ENCODE results near the gene GDPD2.

DNA sequence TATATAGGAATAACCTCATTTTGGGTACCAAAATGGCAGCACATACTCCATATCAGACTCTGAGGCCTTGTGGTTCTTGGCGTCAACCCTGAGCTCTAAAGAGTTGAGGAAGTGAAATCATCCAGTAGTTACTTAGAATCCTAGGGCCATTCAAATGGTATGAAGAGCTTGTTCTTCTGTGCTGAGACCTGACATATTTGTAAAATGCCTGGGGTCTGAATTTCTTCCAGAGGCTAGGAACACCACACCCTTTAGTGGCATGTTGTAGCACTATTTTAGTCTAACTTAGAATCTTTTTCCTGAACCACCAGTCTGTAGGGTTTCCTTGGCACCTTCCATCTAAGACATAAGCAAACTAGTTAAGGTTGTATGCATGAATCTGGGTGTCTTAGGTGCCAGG is 18.1 kb upstream of the GDPD2 start:
- no peak for TF ChIP-seq CTCF (IDR thresholded peaks at IDR 0.05)
- no peak for TF ChIP-seq POLR2A (IDR thresholded peaks at IDR 0.05)

Measured in lower leg skin (tissue), 3 donors.